Fibroblast of lung (primary cell): ENCODE data around the gene DENND1A. TPM values are rescaled to one million over a fixed set of nuclear protein-coding genes. Genes with fewer than 3 reads are reported as not detected.

ENCODE experiments used
- DNase-seq, 2 donors: peaks; one replicate each; pipeline versions ENCODE4 v3.0.0 to v3.0.0-alpha.2; 2010; ENCODE audit warnings: low read depth in 2 of 2
- H2AFZ ChIP-seq: 2 replicates; pipeline ENCODE4 v1.5.1; 2012; ENCODE audit warnings: low read length, control low read depth, inconsistent platforms
- H3K27ac ChIP-seq: 2 replicates; pipeline ENCODE4 v1.5.1; 2011; ENCODE audit warnings: low read length, control low read depth; ENCODE audit not compliant: insufficient read depth
- H3K27me3 ChIP-seq: 2 replicates; pipeline ENCODE4 v1.5.1; 2011; ENCODE audit warnings: mild to moderate bottlenecking, low read length; ENCODE audit not compliant: control insufficient read depth, insufficient read depth
- H3K36me3 ChIP-seq: 2 replicates; pipeline ENCODE4 v1.5.1; 2011; ENCODE audit warnings: low read length; ENCODE audit not compliant: control insufficient read depth, insufficient read depth
- H3K4me1 ChIP-seq: 2 replicates; pipeline ENCODE4 v1.5.1; 2011; ENCODE audit warnings: low read length; ENCODE audit not compliant: control insufficient read depth, insufficient read depth; ENCODE audit errors: extremely low read depth
- H3K4me2 ChIP-seq: 2 replicates; pipeline ENCODE4 v1.5.1; 2011; ENCODE audit warnings: low read length, control low read depth; ENCODE audit not compliant: insufficient read depth; ENCODE audit errors: extremely low read depth
- H3K4me3 ChIP-seq, 4 experiments: fragments of 200-600 bp in 1 of 4; sonication (generic) in 1 of 4; replicated peaks in 1 of 4; 2 replicates each; pipeline ENCODE4 v1.5.1; 2011 to 2016; ENCODE audit warnings: low read length in 4 of 4, low read depth in 3 of 4, mild to moderate bottlenecking in 3 of 4, control low read depth in 2 of 4, inconsistent platforms in 1 of 4, mixed read lengths in 1 of 4; ENCODE audit not compliant: insufficient read depth in 1 of 4; ENCODE audit errors: control extremely low read depth in 1 of 4
- H3K79me2 ChIP-seq: 2 replicates; pipeline ENCODE4 v1.5.1; 2012; ENCODE audit warnings: mild to moderate bottlenecking, low read length, inconsistent platforms; ENCODE audit not compliant: control insufficient read depth, insufficient read depth
- H3K9ac ChIP-seq: 2 replicates; pipeline ENCODE4 v1.5.1; 2011; ENCODE audit warnings: mild to moderate bottlenecking, low read length, control low read depth; ENCODE audit not compliant: insufficient read depth
- H3K9me3 ChIP-seq: 2 replicates; pipeline ENCODE4 v1.5.1; 2012; ENCODE audit warnings: low read depth, low read length; ENCODE audit not compliant: control insufficient read depth, insufficient read depth
- H4K20me1 ChIP-seq: 2 replicates; pipeline ENCODE4 v1.5.1; 2011; ENCODE audit warnings: low read length; ENCODE audit not compliant: control insufficient read depth, insufficient read depth; ENCODE audit errors: extremely low read depth
- EZH2 ChIP-seq: IDR thresholded peaks from 2 replicates; pipeline ENCODE4 v1.5.1; 2012; ENCODE audit warnings: low read length, control low read depth, mild to moderate bottlenecking; ENCODE audit errors: missing control alignments
- polyA plus RNA-seq, 2 donors: library from polyadenylated mRNA; depleted of rRNA in 1 of 2; stranded (reverse) in 1 of 2; unstranded in 1 of 2; fragments of >200 nt; gene quantifications; 2 replicates each; pipeline ENCODE4 v1.2.1, GENCODE V29; 2011 to 2012; ENCODE audit warnings: missing spikeins in 1 of 2
- total RNA-seq: library from RNA; depleted of rRNA; stranded (reverse); fragments of >200 nt; gene quantifications from 2 replicates; pipeline ENCODE4 v1.2.1, GENCODE V29; 2014
- TF ChIP-seq, protein P1 (sequence below), 2 donors: IDR thresholded peaks in 1 of 2; conservative IDR thresholded peaks in 1 of 2; 1 replicate in 1 of 2; 2 replicates in 1 of 2; pipeline ENCODE4 v1.5.1; 2011 to 2012; ENCODE audit warnings: low read length in 2 of 2, control low read depth in 1 of 2, inconsistent platforms in 1 of 2, low read depth in 1 of 2, mild to moderate bottlenecking in 1 of 2

The DENND1A gene
- total and polyA plus RNA-seq, 2 donors (not counting 1 experiment from before 2014, with no cell fraction given), result 13.0 to 18.3 TPM

DNA sequence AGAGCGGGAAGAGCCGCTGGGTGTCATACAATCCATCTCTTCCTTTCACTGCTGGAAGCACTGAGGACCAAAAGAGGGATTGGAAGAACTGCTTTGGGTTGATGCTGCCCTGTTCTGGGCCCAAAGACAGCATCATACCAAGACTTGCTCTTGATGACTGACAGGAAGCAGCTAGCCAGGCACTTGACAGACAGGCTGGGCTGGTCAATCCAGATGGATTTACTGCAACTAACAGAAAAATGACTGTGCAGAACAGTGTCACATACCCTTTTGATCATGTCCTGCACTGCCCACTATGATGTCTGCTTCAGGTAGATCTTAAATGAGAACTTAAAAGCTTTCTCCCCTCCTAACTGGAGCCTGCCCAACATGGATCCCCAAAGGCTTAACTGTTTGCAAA is 416.4 kb downstream of the DENND1A start:
- Histone ChIP-seq H3K4me2 (no peak overlapping the region), H3K4me3 (no peak overlapping the region), H3K9ac (no peak overlapping the region), H3K27ac (no peak overlapping the region), H3K27me3 (no peaks in the 10 kb centered on the region), H3K4me1 (no peaks in the 10 kb centered on the region), H2AFZ (no peak overlapping the region), H3K36me3 (no peaks in the 10 kb centered on the region), H3K9me3 (no peaks in the 10 kb centered on the region), H4K20me1 (no peaks in the 10 kb centered on the region), H3K79me2 (no peaks in the 10 kb centered on the region)
- no peak for DNase-seq
- TF ChIP-seq, protein P1, sequence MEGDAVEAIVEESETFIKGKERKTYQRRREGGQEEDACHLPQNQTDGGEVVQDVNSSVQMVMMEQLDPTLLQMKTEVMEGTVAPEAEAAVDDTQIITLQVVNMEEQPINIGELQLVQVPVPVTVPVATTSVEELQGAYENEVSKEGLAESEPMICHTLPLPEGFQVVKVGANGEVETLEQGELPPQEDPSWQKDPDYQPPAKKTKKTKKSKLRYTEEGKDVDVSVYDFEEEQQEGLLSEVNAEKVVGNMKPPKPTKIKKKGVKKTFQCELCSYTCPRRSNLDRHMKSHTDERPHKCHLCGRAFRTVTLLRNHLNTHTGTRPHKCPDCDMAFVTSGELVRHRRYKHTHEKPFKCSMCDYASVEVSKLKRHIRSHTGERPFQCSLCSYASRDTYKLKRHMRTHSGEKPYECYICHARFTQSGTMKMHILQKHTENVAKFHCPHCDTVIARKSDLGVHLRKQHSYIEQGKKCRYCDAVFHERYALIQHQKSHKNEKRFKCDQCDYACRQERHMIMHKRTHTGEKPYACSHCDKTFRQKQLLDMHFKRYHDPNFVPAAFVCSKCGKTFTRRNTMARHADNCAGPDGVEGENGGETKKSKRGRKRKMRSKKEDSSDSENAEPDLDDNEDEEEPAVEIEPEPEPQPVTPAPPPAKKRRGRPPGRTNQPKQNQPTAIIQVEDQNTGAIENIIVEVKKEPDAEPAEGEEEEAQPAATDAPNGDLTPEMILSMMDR (conservative IDR thresholded peaks at IDR 0.05 in 1 of 2, IDR thresholded peaks at IDR 0.05 in 1 of 2; ENCODE audit: low read depth in 1 of 2, low read length in 2 of 2), result no peak
- TF ChIP-seq EZH2, result no peak

DNA sequence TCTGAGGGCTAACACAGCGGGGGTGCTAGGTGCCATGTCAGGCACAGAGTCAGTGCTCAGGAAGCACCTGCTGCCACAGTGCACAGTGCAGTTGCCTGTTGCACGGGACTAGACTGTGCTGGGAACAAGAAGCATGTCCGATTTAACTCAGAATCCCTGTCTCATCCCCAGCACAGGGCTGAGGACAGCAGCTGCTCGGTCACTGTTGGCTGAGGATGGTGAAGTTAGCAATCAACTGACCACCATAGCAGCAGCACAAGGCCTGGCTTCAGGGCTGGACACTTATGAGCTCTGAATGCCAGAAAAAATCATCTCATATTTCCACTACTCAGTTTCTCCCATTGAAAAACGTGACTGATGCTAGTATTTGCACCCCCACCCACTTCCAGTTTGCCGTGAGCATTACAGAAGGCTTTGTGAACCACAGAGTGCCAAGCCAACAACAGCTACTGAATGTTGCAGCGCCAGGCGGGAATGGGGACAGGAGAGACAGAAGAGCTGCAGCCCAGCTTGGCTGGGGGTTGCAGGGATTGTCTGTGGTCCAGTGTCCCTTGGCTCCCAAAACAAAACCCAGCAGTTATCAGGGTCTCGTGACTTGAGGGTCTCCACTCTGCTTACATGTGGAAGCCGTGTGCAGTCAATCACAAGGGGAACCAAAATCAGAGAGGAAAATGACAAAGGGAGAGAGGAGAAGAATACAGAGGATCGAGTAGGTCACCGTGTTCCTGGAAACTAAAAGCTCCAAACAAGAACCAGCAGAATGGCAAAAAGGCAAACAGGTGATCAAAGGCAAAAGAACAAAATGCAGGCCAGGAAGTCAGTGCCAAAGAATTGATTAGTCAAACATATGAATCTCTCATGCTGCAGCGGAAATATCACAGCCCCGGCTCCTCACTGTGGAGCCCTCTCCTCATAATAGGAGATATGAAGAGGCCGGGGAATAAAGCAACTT is 418.3 kb downstream of the DENND1A start:
- Histone ChIP-seq H4K20me1 (no peaks in the 10 kb centered on the region), H3K27me3 (no peaks in the 10 kb centered on the region), H3K36me3 (no peaks in the 10 kb centered on the region), H3K4me1 (no peaks in the 10 kb centered on the region), H3K9ac (no peak overlapping the region), H3K4me3 (no peak overlapping the region), H2AFZ (no peak overlapping the region), H3K9me3 (no peaks in the 10 kb centered on the region), H3K27ac (no peak overlapping the region), H3K79me2 (no peaks in the 10 kb centered on the region), H3K4me2 (no peak overlapping the region)
- TF ChIP-seq, protein P1 (conservative IDR thresholded peaks at IDR 0.05 in 1 of 2, IDR thresholded peaks at IDR 0.05 in 1 of 2; ENCODE audit: low read depth in 1 of 2, low read length in 2 of 2), result no peak
- no peak for TF ChIP-seq EZH2
- DNase-seq, result no peak

DNA sequence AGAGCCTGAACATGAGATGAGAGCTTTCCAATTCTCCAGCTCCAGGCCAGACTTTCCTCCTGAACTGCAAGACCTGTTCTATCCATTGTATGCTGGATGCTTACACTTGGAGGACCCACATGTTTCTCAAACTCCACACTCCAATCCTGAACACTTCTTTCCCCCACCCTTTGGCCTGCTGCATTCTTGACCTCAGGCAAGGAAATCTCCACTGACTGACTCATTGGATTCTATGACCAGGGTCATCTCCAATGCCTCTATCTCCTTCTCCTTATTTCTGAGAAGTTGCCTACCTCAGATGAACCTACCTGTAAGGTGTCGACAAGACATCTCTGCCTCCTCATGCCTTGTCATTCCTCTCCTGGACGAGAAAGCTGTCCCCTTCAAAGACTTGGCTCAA is 420.3 kb downstream of the DENND1A start:
- H2AFZ ChIP-seq, result no peak overlapping the region
- no peak for DNase-seq
- no peak overlapping the region for H3K9ac ChIP-seq
- H3K4me2 ChIP-seq, result no peak overlapping the region
- H3K27ac ChIP-seq, result no peak overlapping the region
- no peaks in the 10 kb centered on the region for H3K36me3 ChIP-seq
- H3K4me1 ChIP-seq, result no peaks in the 10 kb centered on the region
- H3K9me3 ChIP-seq, result no peaks in the 10 kb centered on the region
- no peaks in the 10 kb centered on the region for H3K79me2 ChIP-seq
- no peak overlapping the region for H3K4me3 ChIP-seq
- no peaks in the 10 kb centered on the region for H3K27me3 ChIP-seq
- TF ChIP-seq, protein P1 (conservative IDR thresholded peaks at IDR 0.05 in 1 of 2, IDR thresholded peaks at IDR 0.05 in 1 of 2; ENCODE audit: low read depth in 1 of 2, low read length in 2 of 2), result no peak
- TF ChIP-seq EZH2, result no peak
- H4K20me1 ChIP-seq, result no peaks in the 10 kb centered on the region
